Heart left ventricle (tissue), 13 donors: Measurements from ENCODE around the gene BRD1.

Source experiments
- CTCF ChIP-seq, 12 donors: fragments of 200-600 bp; sonication (generic) in 4 of 12; IDR thresholded peaks; one replicate each; pipeline versions ENCODE4 v1.5.0 to v1.8.0; 2018 to 2022; ENCODE audit warnings: antibody characterized with exemption in 12 of 12, mild to moderate bottlenecking in 5 of 12
- POLR2A ChIP-seq, 2 donors: fragments of 450-650 bp; IDR thresholded peaks; one replicate each; pipeline ENCODE4 v1.6.1; 2017; ENCODE audit warnings: antibody characterized with exemption in 2 of 2, mild to moderate bottlenecking in 2 of 2, moderate library complexity in 2 of 2
- donor health status: ischemic (EF 13 %, LVEDD 7.1; RV severe dilation, severe dysfunction).
- donor health status: DM: no; HTN: yes; CAD: no.
- donor health status: DM: no; HTN: no; CAD: no.
- donor health status: ischemic (EF 25% LVEDD 6.9; RV normal size, moderate dysfunction).
- donor health status: ischemic (EF 25% LVEDD 5.7; RV mildly dilated, moderate dysfunction).
- donor health status: ischemic (EF 35%, LVEDD 5.7; RV mildly dilated, moderate dysfunction).
- donor health status: nonischemic (EF 11% LVEDD 7.7; RV severe dilation, severe dysfunction).
- donor health status: DM: yes; HTN: yes; CAD: no.
- donor health status: PGD.
- donor health status: ischemic (EF 29% LVEDD 5.4; RV normal size, mild dysfunction).
- donor health status: nonischemic (EF 23%, LVEDD 6.1; RV moderate dilation, normal function).

GRCh38 chr22:49779211-49779610 is 48.5 kb downstream of the BRD1 start:
- TF ChIP-seq POLR2A (IDR thresholded peaks at IDR 0.05) (no peak), CTCF (IDR thresholded peaks at IDR 0.05) (no peak)
